Fibroblast of lung (primary cell): Measurements from ENCODE around the gene CWC27. TPM values are rescaled to one million over a fixed set of nuclear protein-coding genes. Genes with fewer than 3 reads are reported as not detected.

Source experiments
- DNase-seq, 2 donors: peaks; one replicate each; pipeline versions ENCODE4 v3.0.0 to v3.0.0-alpha.2; 2010; ENCODE audit warnings: low read depth in 2 of 2
- H2AFZ ChIP-seq: 2 replicates; pipeline ENCODE4 v1.5.1; 2012; ENCODE audit warnings: low read length, control low read depth, inconsistent platforms
- H3K27ac ChIP-seq: 2 replicates; pipeline ENCODE4 v1.5.1; 2011; ENCODE audit warnings: low read length, control low read depth; ENCODE audit not compliant: insufficient read depth
- H3K27me3 ChIP-seq: 2 replicates; pipeline ENCODE4 v1.5.1; 2011; ENCODE audit warnings: mild to moderate bottlenecking, low read length; ENCODE audit not compliant: control insufficient read depth, insufficient read depth
- H3K36me3 ChIP-seq: 2 replicates; pipeline ENCODE4 v1.5.1; 2011; ENCODE audit warnings: low read length; ENCODE audit not compliant: control insufficient read depth, insufficient read depth
- H3K4me1 ChIP-seq: 2 replicates; pipeline ENCODE4 v1.5.1; 2011; ENCODE audit warnings: low read length; ENCODE audit not compliant: control insufficient read depth, insufficient read depth; ENCODE audit errors: extremely low read depth
- H3K4me2 ChIP-seq: 2 replicates; pipeline ENCODE4 v1.5.1; 2011; ENCODE audit warnings: low read length, control low read depth; ENCODE audit not compliant: insufficient read depth; ENCODE audit errors: extremely low read depth
- H3K4me3 ChIP-seq, 4 experiments: fragments of 200-600 bp in 1 of 4; sonication (generic) in 1 of 4; replicated peaks in 1 of 4; 2 replicates each; pipeline ENCODE4 v1.5.1; 2011 to 2016; ENCODE audit warnings: low read length in 4 of 4, low read depth in 3 of 4, mild to moderate bottlenecking in 3 of 4, control low read depth in 2 of 4, inconsistent platforms in 1 of 4, mixed read lengths in 1 of 4; ENCODE audit not compliant: insufficient read depth in 1 of 4; ENCODE audit errors: control extremely low read depth in 1 of 4
- H3K79me2 ChIP-seq: 2 replicates; pipeline ENCODE4 v1.5.1; 2012; ENCODE audit warnings: mild to moderate bottlenecking, low read length, inconsistent platforms; ENCODE audit not compliant: control insufficient read depth, insufficient read depth
- H3K9ac ChIP-seq: 2 replicates; pipeline ENCODE4 v1.5.1; 2011; ENCODE audit warnings: mild to moderate bottlenecking, low read length, control low read depth; ENCODE audit not compliant: insufficient read depth
- H3K9me3 ChIP-seq: 2 replicates; pipeline ENCODE4 v1.5.1; 2012; ENCODE audit warnings: low read depth, low read length; ENCODE audit not compliant: control insufficient read depth, insufficient read depth
- H4K20me1 ChIP-seq: 2 replicates; pipeline ENCODE4 v1.5.1; 2011; ENCODE audit warnings: low read length; ENCODE audit not compliant: control insufficient read depth, insufficient read depth; ENCODE audit errors: extremely low read depth
- EZH2 ChIP-seq: IDR thresholded peaks from 2 replicates; pipeline ENCODE4 v1.5.1; 2012; ENCODE audit warnings: low read length, control low read depth, mild to moderate bottlenecking; ENCODE audit errors: missing control alignments
- polyA plus RNA-seq, 2 donors: library from polyadenylated mRNA; depleted of rRNA in 1 of 2; stranded (reverse) in 1 of 2; unstranded in 1 of 2; fragments of >200 nt; gene quantifications; 2 replicates each; pipeline ENCODE4 v1.2.1, GENCODE V29; 2011 to 2012; ENCODE audit warnings: missing spikeins in 1 of 2
- total RNA-seq: library from RNA; depleted of rRNA; stranded (reverse); fragments of >200 nt; gene quantifications from 2 replicates; pipeline ENCODE4 v1.2.1, GENCODE V29; 2014
- TF ChIP-seq, protein P1 (sequence below), 2 donors: IDR thresholded peaks in 1 of 2; conservative IDR thresholded peaks in 1 of 2; 1 replicate in 1 of 2; 2 replicates in 1 of 2; pipeline ENCODE4 v1.5.1; 2011 to 2012; ENCODE audit warnings: low read length in 2 of 2, control low read depth in 1 of 2, inconsistent platforms in 1 of 2, low read depth in 1 of 2, mild to moderate bottlenecking in 1 of 2

The CWC27 gene
- total and polyA plus RNA-seq, 2 donors (not counting 1 experiment from before 2014, with no cell fraction given), result 17.3 to 37.5 TPM

DNA sequence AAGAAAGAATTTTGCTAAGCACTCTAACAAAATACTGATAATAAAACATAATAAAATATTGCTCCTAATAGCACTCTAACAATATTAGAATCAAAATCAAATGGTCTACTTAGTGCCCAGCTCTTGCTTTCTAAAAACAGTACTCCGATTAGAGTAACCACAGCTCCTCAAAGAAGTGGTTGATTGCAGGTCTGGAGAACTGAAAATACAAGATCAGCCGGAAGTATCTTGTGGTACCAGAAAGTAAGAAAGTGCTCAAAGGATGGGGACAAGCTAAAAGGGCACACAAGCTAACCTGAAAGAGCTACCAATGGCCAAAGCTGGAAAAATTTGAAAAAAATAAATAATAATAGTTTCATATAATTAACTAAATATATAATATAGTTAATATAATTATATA is 119.2 kb downstream of the CWC27 start:
- Histone ChIP-seq H3K79me2 (no peaks in the 10 kb centered on the region), H4K20me1 (no peaks in the 10 kb centered on the region), H3K9ac (no peak overlapping the region), H3K4me2 (no peak overlapping the region), H3K4me1 (no peaks in the 10 kb centered on the region), H3K27ac (no peak overlapping the region), H3K4me3 (no peak overlapping the region), H3K27me3 (no peaks in the 10 kb centered on the region), H3K36me3 (no peaks in the 10 kb centered on the region), H2AFZ (no peak overlapping the region), H3K9me3 (no peaks in the 10 kb centered on the region)
- DNase-seq, result no peak
- TF ChIP-seq, protein P1, sequence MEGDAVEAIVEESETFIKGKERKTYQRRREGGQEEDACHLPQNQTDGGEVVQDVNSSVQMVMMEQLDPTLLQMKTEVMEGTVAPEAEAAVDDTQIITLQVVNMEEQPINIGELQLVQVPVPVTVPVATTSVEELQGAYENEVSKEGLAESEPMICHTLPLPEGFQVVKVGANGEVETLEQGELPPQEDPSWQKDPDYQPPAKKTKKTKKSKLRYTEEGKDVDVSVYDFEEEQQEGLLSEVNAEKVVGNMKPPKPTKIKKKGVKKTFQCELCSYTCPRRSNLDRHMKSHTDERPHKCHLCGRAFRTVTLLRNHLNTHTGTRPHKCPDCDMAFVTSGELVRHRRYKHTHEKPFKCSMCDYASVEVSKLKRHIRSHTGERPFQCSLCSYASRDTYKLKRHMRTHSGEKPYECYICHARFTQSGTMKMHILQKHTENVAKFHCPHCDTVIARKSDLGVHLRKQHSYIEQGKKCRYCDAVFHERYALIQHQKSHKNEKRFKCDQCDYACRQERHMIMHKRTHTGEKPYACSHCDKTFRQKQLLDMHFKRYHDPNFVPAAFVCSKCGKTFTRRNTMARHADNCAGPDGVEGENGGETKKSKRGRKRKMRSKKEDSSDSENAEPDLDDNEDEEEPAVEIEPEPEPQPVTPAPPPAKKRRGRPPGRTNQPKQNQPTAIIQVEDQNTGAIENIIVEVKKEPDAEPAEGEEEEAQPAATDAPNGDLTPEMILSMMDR (conservative IDR thresholded peaks at IDR 0.05 in 1 of 2, IDR thresholded peaks at IDR 0.05 in 1 of 2; ENCODE audit: low read depth in 1 of 2, low read length in 2 of 2), result no peak
- TF ChIP-seq EZH2, result no peak

DNA sequence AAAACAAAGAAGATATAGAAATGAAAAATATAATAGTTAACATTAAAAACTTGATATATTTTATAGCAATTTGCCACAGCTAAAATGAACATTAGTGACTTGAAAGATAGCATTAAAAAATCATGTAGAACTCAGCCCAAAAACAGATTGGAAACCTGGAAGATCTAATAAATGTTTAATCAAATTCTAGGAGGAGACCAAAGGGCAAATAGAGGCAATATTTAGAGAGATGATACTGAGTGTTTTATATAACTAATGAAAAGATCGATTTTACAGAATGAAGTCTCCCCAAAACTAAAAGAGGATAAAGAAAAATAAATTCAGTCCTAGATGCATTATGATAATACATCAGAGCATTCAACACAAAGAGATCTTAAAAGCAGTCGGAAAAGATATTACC is 127.0 kb downstream of the CWC27 start:
- no peaks in the 10 kb centered on the region for H3K79me2 ChIP-seq
- no peaks in the 10 kb centered on the region for H3K4me1 ChIP-seq
- H3K4me3 ChIP-seq, result no peak overlapping the region
- no peaks in the 10 kb centered on the region for H3K27me3 ChIP-seq
- no peak overlapping the region for H2AFZ ChIP-seq
- H4K20me1 ChIP-seq, result no peaks in the 10 kb centered on the region
- H3K36me3 ChIP-seq, result no peaks in the 10 kb centered on the region
- no peak overlapping the region for H3K27ac ChIP-seq
- H3K4me2 ChIP-seq, result no peak overlapping the region
- H3K9me3 ChIP-seq, result no peaks in the 10 kb centered on the region
- TF ChIP-seq, protein P1 (conservative IDR thresholded peaks at IDR 0.05 in 1 of 2, IDR thresholded peaks at IDR 0.05 in 1 of 2; ENCODE audit: low read depth in 1 of 2, low read length in 2 of 2), result no peak
- no peak for TF ChIP-seq EZH2
- H3K9ac ChIP-seq, result no peak overlapping the region
- DNase-seq, result no peak

DNA sequence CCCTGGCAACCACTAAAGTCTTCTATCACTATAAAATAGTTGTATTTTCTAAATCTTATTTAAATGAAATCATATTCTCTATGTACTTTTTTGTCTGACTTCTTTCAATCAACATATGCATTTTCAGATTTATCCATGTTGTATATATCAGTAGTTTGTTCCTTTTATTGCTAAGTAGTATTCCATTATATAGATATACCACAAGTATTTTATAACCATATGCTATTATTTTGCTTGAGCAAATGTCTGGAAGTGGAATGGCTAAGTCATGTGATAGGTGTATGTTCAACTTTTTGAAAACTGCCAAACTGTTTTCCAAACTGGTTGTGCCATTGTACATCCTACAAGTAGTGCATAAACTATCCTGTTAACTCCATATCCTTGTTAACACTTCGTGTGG is 131.1 kb downstream of the CWC27 start:
- Histone ChIP-seq H3K36me3 (no peaks in the 10 kb centered on the region), H2AFZ (no peak overlapping the region), H3K4me2 (no peak overlapping the region), H3K4me1 (no peaks in the 10 kb centered on the region), H4K20me1 (no peaks in the 10 kb centered on the region), H3K4me3 (no peak overlapping the region), H3K27me3 (no peaks in the 10 kb centered on the region), H3K9ac (no peak overlapping the region), H3K9me3 (no peaks in the 10 kb centered on the region), H3K27ac (no peak overlapping the region), H3K79me2 (no peaks in the 10 kb centered on the region)
- no peak for DNase-seq
- no peak for TF ChIP-seq EZH2
